Measurements from ENCODE around the gene WNT7B. TPM values are rescaled to one million over a fixed set of nuclear protein-coding genes. Genes with fewer than 3 reads are reported as not detected.

The WNT7B gene
- total and polyA plus RNA-seq, 2 experiments from 2014 or later = 0.10 TPM; not detected in 1

DNA sequence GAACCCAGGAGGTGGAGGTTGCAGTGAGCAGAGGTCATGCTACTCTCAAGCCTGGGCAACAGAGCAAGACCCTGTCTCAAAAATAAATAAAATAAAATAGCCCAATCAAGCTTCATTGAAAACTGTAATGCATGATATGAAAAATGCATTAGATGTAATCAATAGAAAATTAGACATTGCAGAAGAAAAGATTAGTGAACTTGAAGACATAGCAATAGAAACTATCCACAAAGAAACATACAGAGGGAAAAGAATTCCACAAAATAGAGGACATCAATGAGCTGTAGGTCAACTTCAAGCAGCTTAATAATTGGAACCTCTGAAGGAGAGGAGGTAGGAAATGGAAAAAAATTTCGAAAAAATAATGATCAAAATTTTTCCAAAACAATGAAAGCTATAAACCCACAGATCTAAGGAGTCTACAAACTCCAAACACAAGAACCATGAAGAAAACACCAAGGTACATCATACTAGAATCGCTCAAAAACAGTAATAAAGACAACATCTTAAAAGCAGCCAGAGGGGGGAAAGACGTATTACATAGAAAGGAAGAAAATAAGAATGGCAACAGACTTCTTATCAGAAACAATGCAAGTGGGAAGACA lies 104.2 kb downstream of the WNT7B start (continued):
- TF ChIP-seq STAT1 (IDR thresholded peaks at IDR 0.05; ENCODE audit: unreplicated experiment) = no peak
- no peak for TF ChIP-seq CREB1 (CRISPR knock-in tag; IDR thresholded peaks at IDR 0.05; ENCODE audit: low read depth)
- no peak for TF ChIP-seq EZH2phosphoT487 (IDR thresholded peaks at IDR 0.05; ENCODE audit: unreplicated experiment)
- no peak for TF ChIP-seq POLR2AphosphoS5 (IDR thresholded peaks at IDR 0.05; ENCODE audit: low read depth)
- TF ChIP-seq NANOG (IDR thresholded peaks at IDR 0.05; ENCODE audit: borderline replicate concordance) = no peak

DNA sequence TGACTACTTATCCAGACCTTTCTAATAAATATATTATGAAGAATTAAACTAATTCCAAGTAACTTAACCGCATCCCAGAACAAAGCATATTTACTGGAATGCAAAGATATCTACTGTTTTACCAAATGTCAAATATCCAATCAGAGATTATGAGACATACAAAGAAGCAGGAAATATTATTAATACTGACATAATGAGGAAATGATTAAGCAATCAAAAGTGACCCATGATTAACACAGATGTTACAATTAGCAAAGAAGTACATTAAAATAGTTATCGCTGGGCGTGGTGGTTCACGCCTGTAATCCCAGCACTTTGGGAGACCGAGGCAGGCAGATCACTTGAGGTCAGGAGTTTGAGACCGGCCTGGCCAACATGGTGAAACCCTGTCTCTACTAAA lies 105.2 kb downstream of the WNT7B start:
- H3K4me2 ChIP-seq = no peak overlapping the region
- ATAC-seq = no peak
- no peaks in the 10 kb centered on the region; the same call in 1 of the 3 replicates for H3K9me3 Mint-ChIP-seq
- no peak overlapping the region for H3K27ac Mint-ChIP-seq
- DNase-seq (ENCODE audit: low spot score) = no peak
- H3K27me3 Mint-ChIP-seq (ENCODE audit: insufficient read depth, low read depth, poor library complexity) = peaks cover 33% of the 10 kb centered on the region
- peaks cover 11% of the 10 kb centered on the region for H3K4me1 Mint-ChIP-seq
- H4K20me1 ChIP-seq (replicated peaks; ENCODE audit: insufficient read depth) = no peaks in the 10 kb centered on the region; the same call in 1 of the 2 replicates
- H3K36me3 ChIP-seq (ENCODE audit: insufficient read depth) = no peaks in the 10 kb centered on the region
- H3F3A ChIP-seq (replicated peaks; ENCODE audit: low read depth) = no peaks in the 10 kb centered on the region
- H3K27ac ChIP-seq (ENCODE audit: low read depth) = no peak overlapping the region
- peaks cover 32% of the 10 kb centered on the region for H3K27me3 ChIP-seq (ENCODE audit: insufficient read depth)
- no peaks in the 10 kb centered on the region for H3K79me2 ChIP-seq (replicated peaks; ENCODE audit: insufficient read depth)
- H3K9me2 ChIP-seq (ENCODE audit: insufficient read depth) = no peaks in the 10 kb centered on the region
- no peak overlapping the region for H3K4me3 ChIP-seq
- no peaks in the 10 kb centered on the region for H3K36me3 Mint-ChIP-seq (ENCODE audit: low read depth)
- H3K4me3 Mint-ChIP-seq = no peak overlapping the region
- no peak overlapping the region for H2AFZ ChIP-seq
- H3K4me1 ChIP-seq (ENCODE audit: insufficient read depth) = no peaks in the 10 kb centered on the region; the same call in 1 of the 2 replicates
- TF ChIP-seq NANOG (IDR thresholded peaks at IDR 0.05; ENCODE audit: borderline replicate concordance) (no peak), POLR2AphosphoS5 (IDR thresholded peaks at IDR 0.05; ENCODE audit: low read depth) (no peak), EZH2phosphoT487 (IDR thresholded peaks at IDR 0.05; ENCODE audit: unreplicated experiment) (no peak), EZH2 (IDR thresholded peaks at IDR 0.05; ENCODE audit: low read depth, unreplicated experiment) (no peak), JUNB (IDR thresholded peaks at IDR 0.05; ENCODE audit: unreplicated experiment) (no peak), STAT1 (IDR thresholded peaks at IDR 0.05; ENCODE audit: unreplicated experiment) (no peak), ZNF331 (CRISPR knock-in tag; IDR thresholded peaks at IDR 0.05; ENCODE audit: low read depth) (no peak)
- TF ChIP-seq, protein P1, sequence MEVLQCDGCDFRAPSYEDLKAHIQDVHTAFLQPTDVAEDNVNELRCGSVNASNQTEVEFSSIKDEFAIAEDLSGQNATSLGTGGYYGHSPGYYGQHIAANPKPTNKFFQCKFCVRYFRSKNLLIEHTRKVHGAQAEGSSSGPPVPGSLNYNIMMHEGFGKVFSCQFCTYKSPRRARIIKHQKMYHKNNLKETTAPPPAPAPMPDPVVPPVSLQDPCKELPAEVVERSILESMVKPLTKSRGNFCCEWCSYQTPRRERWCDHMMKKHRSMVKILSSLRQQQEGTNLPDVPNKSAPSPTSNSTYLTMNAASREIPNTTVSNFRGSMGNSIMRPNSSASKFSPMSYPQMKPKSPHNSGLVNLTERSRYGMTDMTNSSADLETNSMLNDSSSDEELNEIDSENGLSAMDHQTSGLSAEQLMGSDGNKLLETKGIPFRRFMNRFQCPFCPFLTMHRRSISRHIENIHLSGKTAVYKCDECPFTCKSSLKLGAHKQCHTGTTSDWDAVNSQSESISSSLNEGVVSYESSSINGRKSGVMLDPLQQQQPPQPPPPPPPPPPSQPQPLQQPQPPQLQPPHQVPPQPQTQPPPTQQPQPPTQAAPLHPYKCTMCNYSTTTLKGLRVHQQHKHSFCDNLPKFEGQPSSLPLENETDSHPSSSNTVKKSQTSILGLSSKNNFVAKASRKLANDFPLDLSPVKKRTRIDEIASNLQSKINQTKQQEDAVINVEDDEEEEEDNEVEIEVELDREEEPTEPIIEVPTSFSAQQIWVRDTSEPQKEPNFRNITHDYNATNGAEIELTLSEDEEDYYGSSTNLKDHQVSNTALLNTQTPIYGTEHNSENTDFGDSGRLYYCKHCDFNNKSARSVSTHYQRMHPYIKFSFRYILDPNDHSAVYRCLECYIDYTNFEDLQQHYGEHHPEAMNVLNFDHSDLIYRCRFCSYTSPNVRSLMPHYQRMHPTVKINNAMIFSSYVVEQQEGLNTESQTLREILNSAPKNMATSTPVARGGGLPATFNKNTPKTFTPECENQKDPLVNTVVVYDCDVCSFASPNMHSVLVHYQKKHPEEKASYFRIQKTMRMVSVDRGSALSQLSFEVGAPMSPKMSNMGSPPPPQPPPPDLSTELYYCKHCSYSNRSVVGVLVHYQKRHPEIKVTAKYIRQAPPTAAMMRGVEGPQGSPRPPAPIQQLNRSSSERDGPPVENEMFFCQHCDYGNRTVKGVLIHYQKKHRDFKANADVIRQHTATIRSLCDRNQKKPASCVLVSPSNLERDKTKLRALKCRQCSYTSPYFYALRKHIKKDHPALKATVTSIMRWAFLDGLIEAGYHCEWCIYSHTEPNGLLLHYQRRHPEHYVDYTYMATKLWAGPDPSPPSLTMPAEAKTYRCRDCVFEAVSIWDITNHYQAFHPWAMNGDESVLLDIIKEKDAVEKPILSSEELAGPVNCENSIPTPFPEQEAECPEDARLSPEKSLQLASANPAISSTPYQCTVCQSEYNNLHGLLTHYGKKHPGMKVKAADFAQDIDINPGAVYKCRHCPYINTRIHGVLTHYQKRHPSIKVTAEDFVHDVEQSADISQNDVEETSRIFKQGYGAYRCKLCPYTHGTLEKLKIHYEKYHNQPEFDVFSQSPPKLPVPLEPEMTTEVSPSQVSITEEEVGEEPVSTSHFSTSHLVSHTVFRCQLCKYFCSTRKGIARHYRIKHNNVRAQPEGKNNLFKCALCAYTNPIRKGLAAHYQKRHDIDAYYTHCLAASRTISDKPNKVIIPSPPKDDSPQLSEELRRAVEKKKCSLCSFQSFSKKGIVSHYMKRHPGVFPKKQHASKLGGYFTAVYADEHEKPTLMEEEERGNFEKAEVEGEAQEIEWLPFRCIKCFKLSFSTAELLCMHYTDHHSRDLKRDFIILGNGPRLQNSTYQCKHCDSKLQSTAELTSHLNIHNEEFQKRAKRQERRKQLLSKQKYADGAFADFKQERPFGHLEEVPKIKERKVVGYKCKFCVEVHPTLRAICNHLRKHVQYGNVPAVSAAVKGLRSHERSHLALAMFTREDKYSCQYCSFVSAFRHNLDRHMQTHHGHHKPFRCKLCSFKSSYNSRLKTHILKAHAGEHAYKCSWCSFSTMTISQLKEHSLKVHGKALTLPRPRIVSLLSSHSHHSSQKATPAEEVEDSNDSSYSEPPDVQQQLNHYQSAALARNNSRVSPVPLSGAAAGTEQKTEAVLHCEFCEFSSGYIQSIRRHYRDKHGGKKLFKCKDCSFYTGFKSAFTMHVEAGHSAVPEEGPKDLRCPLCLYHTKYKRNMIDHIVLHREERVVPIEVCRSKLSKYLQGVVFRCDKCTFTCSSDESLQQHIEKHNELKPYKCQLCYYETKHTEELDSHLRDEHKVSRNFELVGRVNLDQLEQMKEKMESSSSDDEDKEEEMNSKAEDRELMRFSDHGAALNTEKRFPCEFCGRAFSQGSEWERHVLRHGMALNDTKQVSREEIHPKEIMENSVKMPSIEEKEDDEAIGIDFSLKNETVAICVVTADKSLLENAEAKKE (CRISPR knock-in tag; IDR thresholded peaks at IDR 0.05) = no peak
- TF ChIP-seq, protein P2, sequence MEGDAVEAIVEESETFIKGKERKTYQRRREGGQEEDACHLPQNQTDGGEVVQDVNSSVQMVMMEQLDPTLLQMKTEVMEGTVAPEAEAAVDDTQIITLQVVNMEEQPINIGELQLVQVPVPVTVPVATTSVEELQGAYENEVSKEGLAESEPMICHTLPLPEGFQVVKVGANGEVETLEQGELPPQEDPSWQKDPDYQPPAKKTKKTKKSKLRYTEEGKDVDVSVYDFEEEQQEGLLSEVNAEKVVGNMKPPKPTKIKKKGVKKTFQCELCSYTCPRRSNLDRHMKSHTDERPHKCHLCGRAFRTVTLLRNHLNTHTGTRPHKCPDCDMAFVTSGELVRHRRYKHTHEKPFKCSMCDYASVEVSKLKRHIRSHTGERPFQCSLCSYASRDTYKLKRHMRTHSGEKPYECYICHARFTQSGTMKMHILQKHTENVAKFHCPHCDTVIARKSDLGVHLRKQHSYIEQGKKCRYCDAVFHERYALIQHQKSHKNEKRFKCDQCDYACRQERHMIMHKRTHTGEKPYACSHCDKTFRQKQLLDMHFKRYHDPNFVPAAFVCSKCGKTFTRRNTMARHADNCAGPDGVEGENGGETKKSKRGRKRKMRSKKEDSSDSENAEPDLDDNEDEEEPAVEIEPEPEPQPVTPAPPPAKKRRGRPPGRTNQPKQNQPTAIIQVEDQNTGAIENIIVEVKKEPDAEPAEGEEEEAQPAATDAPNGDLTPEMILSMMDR (conservative IDR thresholded peaks at IDR 0.05; ENCODE audit: low read depth in 2 of 2) = no peak
- TF ChIP-seq, protein P3, sequence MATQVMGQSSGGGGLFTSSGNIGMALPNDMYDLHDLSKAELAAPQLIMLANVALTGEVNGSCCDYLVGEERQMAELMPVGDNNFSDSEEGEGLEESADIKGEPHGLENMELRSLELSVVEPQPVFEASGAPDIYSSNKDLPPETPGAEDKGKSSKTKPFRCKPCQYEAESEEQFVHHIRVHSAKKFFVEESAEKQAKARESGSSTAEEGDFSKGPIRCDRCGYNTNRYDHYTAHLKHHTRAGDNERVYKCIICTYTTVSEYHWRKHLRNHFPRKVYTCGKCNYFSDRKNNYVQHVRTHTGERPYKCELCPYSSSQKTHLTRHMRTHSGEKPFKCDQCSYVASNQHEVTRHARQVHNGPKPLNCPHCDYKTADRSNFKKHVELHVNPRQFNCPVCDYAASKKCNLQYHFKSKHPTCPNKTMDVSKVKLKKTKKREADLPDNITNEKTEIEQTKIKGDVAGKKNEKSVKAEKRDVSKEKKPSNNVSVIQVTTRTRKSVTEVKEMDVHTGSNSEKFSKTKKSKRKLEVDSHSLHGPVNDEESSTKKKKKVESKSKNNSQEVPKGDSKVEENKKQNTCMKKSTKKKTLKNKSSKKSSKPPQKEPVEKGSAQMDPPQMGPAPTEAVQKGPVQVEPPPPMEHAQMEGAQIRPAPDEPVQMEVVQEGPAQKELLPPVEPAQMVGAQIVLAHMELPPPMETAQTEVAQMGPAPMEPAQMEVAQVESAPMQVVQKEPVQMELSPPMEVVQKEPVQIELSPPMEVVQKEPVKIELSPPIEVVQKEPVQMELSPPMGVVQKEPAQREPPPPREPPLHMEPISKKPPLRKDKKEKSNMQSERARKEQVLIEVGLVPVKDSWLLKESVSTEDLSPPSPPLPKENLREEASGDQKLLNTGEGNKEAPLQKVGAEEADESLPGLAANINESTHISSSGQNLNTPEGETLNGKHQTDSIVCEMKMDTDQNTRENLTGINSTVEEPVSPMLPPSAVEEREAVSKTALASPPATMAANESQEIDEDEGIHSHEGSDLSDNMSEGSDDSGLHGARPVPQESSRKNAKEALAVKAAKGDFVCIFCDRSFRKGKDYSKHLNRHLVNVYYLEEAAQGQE (IDR thresholded peaks at IDR 0.05; ENCODE audit: unreplicated experiment) = no peak
- TF ChIP-seq, protein P4, sequence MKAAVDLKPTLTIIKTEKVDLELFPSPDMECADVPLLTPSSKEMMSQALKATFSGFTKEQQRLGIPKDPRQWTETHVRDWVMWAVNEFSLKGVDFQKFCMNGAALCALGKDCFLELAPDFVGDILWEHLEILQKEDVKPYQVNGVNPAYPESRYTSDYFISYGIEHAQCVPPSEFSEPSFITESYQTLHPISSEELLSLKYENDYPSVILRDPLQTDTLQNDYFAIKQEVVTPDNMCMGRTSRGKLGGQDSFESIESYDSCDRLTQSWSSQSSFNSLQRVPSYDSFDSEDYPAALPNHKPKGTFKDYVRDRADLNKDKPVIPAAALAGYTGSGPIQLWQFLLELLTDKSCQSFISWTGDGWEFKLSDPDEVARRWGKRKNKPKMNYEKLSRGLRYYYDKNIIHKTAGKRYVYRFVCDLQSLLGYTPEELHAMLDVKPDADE (IDR thresholded peaks at IDR 0.05) = no peak

Measured in GM23338 (cell line).